Parathyroid adenoma (tissue), 2 donors: ENCODE results near the gene HSD17B8.
A peak's percentile ranks its signal among the peaks of the same experiment; 100 is the strongest.

Experiments used
- H2AFZ ChIP-seq: fragments of 300-600 bp; sonication (generic); one replicate; pipeline ENCODE4 v1.7.0; 2017; ENCODE audit warnings: antibody characterized with exemption, mild to moderate bottlenecking
- H3K27ac ChIP-seq: fragments of 300-600 bp; sonication (generic); one replicate; pipeline ENCODE4 v1.7.0; 2017
- H3K27me3 ChIP-seq: fragments of 300-600 bp; sonication (generic); one replicate; pipeline ENCODE4 v1.7.0; 2017; ENCODE audit warnings: low read length; ENCODE audit not compliant: control insufficient read depth, insufficient read depth
- H3K36me3 ChIP-seq: fragments of 300-600 bp; sonication (generic); one replicate; pipeline ENCODE4 v1.7.0; 2017; ENCODE audit warnings: low read length; ENCODE audit not compliant: control insufficient read depth, insufficient read depth
- H3K4me1 ChIP-seq: fragments of 300-600 bp; sonication (generic); one replicate; pipeline ENCODE4 v1.7.0; 2017; ENCODE audit warnings: control low read depth
- H3K4me2 ChIP-seq: fragments of 300-600 bp; sonication (generic); one replicate; pipeline ENCODE4 v1.7.0; 2017; ENCODE audit warnings: low read length
- H3K4me3 ChIP-seq: fragments of 300-600 bp; sonication (generic); one replicate; pipeline ENCODE4 v1.7.0; 2017; ENCODE audit warnings: low read depth, low read length
- H3K79me2 ChIP-seq: fragments of 300-600 bp; sonication (generic); one replicate; pipeline ENCODE4 v1.7.0; 2017; ENCODE audit warnings: control low read depth
- H3K9ac ChIP-seq: fragments of 300-600 bp; sonication (generic); one replicate; pipeline ENCODE4 v1.7.0; 2017; ENCODE audit warnings: mild to moderate bottlenecking
- H3K9me3 ChIP-seq: fragments of 300-600 bp; sonication (generic); one replicate; pipeline ENCODE4 v1.7.0; 2017; ENCODE audit warnings: low read length; ENCODE audit not compliant: control insufficient read depth
- TF ChIP-seq, protein P1 (sequence below): fragments of 300-600 bp; sonication (generic); IDR thresholded peaks from one replicate; pipeline ENCODE4 v1.7.0; 2017; ENCODE audit warnings: antibody characterized with exemption, mild to moderate bottlenecking
- donor health status: primary hyperparathyroidism.

HSD17B8 gene

GRCh38 chr6:33235221-33235634 is 30.8 kb downstream of the HSD17B8 start:
- Histone ChIP-seq H3K4me3 (no peak overlapping the region), H3K4me2 (no peak overlapping the region), H3K9me3 (no peaks in the 10 kb centered on the region), H3K9ac (no peak overlapping the region), H3K27me3 (no peaks in the 10 kb centered on the region), H3K36me3 (no peaks in the 10 kb centered on the region), H2AFZ (peak overlapping the region; percentile 66), H3K79me2 (no peaks in the 10 kb centered on the region), H3K4me1 (peaks cover 2% of the 10 kb centered on the region), H3K27ac (no peak overlapping the region)
- TF ChIP-seq, protein P1, sequence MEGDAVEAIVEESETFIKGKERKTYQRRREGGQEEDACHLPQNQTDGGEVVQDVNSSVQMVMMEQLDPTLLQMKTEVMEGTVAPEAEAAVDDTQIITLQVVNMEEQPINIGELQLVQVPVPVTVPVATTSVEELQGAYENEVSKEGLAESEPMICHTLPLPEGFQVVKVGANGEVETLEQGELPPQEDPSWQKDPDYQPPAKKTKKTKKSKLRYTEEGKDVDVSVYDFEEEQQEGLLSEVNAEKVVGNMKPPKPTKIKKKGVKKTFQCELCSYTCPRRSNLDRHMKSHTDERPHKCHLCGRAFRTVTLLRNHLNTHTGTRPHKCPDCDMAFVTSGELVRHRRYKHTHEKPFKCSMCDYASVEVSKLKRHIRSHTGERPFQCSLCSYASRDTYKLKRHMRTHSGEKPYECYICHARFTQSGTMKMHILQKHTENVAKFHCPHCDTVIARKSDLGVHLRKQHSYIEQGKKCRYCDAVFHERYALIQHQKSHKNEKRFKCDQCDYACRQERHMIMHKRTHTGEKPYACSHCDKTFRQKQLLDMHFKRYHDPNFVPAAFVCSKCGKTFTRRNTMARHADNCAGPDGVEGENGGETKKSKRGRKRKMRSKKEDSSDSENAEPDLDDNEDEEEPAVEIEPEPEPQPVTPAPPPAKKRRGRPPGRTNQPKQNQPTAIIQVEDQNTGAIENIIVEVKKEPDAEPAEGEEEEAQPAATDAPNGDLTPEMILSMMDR, result no peak

DNA sequence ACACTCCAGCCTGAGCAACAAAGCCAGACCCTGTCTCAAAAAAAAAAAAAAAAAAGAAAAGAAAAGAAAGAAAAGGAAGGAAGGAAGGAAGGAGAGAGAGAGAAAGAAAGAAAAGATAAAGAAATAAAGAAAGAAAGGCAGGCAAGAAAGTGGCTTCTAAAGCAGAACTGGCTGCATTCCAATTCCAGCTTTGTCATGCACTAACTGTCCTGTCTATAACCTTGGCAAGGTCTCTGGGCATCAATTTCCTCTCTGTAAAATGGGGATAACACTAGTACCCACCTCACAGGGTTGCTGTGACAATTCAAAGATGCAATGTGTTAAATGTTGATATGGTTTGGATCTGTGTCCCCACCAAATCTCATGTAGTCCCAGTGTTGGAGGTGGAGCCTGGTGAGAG is 31.9 kb downstream of the HSD17B8 start:
- H2AFZ ChIP-seq, result no peak overlapping the region
- no peak overlapping the region for H3K4me3 ChIP-seq
- H3K27me3 ChIP-seq, result no peaks in the 10 kb centered on the region
- no peak overlapping the region for H3K9ac ChIP-seq
- H3K4me2 ChIP-seq, result no peak overlapping the region
- H3K36me3 ChIP-seq, result no peaks in the 10 kb centered on the region
- H3K9me3 ChIP-seq, result no peaks in the 10 kb centered on the region
- TF ChIP-seq, protein P1, result no peak
- H3K79me2 ChIP-seq, result no peaks in the 10 kb centered on the region
- no peak overlapping the region for H3K27ac ChIP-seq
- peaks cover 2% of the 10 kb centered on the region for H3K4me1 ChIP-seq

DNA sequence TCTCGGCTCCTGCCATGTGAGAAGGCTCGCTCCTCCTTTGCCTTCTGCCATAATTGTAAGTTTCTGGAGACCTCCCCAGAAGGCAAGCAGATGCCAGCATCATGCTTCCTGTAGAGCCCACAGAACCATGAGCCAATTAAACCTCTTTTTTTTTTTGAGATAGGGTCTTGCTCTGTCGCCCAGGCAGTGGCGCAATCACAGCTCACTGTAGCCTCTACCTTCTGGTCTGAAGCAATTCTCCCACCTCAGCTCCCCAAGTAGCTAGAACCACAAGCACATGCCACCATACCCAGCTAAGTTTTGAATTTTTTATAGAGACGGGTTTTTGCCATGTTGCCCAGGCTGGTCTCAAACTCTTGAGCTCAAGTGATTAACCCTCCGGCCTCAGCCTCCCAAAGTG is 32.4 kb downstream of the HSD17B8 start:
- Histone ChIP-seq H3K4me3 (no peak overlapping the region), H3K9ac (no peak overlapping the region), H3K27me3 (no peaks in the 10 kb centered on the region), H3K27ac (no peak overlapping the region), H3K9me3 (no peaks in the 10 kb centered on the region), H3K79me2 (no peaks in the 10 kb centered on the region), H3K4me1 (peaks cover 2% of the 10 kb centered on the region), H2AFZ (no peak overlapping the region), H3K36me3 (no peaks in the 10 kb centered on the region), H3K4me2 (no peak overlapping the region)
- TF ChIP-seq, protein P1, result no peak

GRCh38 chr6:33237741-33238140 is 33.3 kb downstream of the HSD17B8 start:
- Histone ChIP-seq H3K9me3 (no peaks in the 10 kb centered on the region), H2AFZ (no peak overlapping the region), H3K36me3 (no peaks in the 10 kb centered on the region), H3K4me3 (no peak overlapping the region), H3K9ac (no peak overlapping the region), H3K27ac (no peak overlapping the region), H3K27me3 (no peaks in the 10 kb centered on the region), H3K4me2 (no peak overlapping the region), H3K79me2 (no peaks in the 10 kb centered on the region), H3K4me1 (peaks cover 2% of the 10 kb centered on the region)
- TF ChIP-seq, protein P1, result no peak

- no peak overlapping the region for H3K27ac ChIP-seq
- H3K9ac ChIP-seq, result no peak overlapping the region
- H3K9me3 ChIP-seq, result no peaks in the 10 kb centered on the region
- H3K36me3 ChIP-seq, result no peaks in the 10 kb centered on the region
- no peaks in the 10 kb centered on the region for H3K79me2 ChIP-seq
- no peaks in the 10 kb centered on the region for H3K27me3 ChIP-seq
- TF ChIP-seq, protein P1, result no peak
- no peak overlapping the region for H3K4me2 ChIP-seq
- H3K4me1 ChIP-seq, result no peaks in the 10 kb centered on the region
- H2AFZ ChIP-seq, result no peak overlapping the region
- H3K4me3 ChIP-seq, result no peak overlapping the region
Observed at GRCh38 chr6:33241968-33242367, 37.5 kb downstream of the HSD17B8 start.
